Thymus (tissue), 11 donors: ENCODE results near the gene CRYGA. TPM values are rescaled to one million over a fixed set of nuclear protein-coding genes. Genes with fewer than 3 reads are reported as not detected.
A peak's percentile ranks its signal among the peaks of the same experiment; 100 is the strongest.

ENCODE experiments used
- DNase-seq, 9 donors: peaks; one replicate each; pipeline ENCODE4 v3.0.0-alpha.2; 2013; ENCODE audit warnings: low spot score in 9 of 9, low read depth in 6 of 9, missing footprints in 1 of 9
- H3K27ac ChIP-seq, 2 donors: one replicate each; pipeline ENCODE4 v1.5.1; 2013; ENCODE audit warnings: control low read depth in 1 of 2, low read depth in 1 of 2, low read length in 1 of 2, mild to moderate bottlenecking in 1 of 2, moderate library complexity in 1 of 2
- H3K27me3 ChIP-seq, 2 donors: one replicate each; pipeline ENCODE4 v1.5.1; 2013; ENCODE audit warnings: low read length in 1 of 2; ENCODE audit not compliant: control insufficient read depth in 2 of 2, insufficient read depth in 1 of 2
- H3K36me3 ChIP-seq, 2 donors: one replicate each; pipeline ENCODE4 v1.5.1; 2013; ENCODE audit warnings: low read length in 1 of 2, mild to moderate bottlenecking in 1 of 2, moderate library complexity in 1 of 2; ENCODE audit not compliant: control insufficient read depth in 2 of 2, insufficient read depth in 2 of 2
- H3K4me1 ChIP-seq, 2 donors: one replicate each; pipeline ENCODE4 v1.5.1; 2013; ENCODE audit warnings: low read length in 2 of 2; ENCODE audit not compliant: control insufficient read depth in 2 of 2, insufficient read depth in 2 of 2
- H3K4me3 ChIP-seq, 2 donors: one replicate each; pipeline ENCODE4 v1.5.1; 2013; ENCODE audit warnings: low read length in 2 of 2, control low read depth in 1 of 2, mild to moderate bottlenecking in 1 of 2
- H3K9me3 ChIP-seq, 2 donors: one replicate each; pipeline ENCODE4 v1.5.1; 2013; ENCODE audit warnings: low read length in 1 of 2, mild to moderate bottlenecking in 1 of 2; ENCODE audit not compliant: control insufficient read depth in 2 of 2, insufficient read depth in 1 of 2
- WGBS: extraction: QIAGEN DNeasy Blood & Tissue Kit; methylation state at CpG from one replicate; pipeline ENCODE4 v1.1.7; 2013; 5-methylcytosine and 5-hydroxymethylcytosine counted together
- polyA plus RNA-seq: library from polyadenylated mRNA; stranded (reverse); fragments of 200-250 nt; gene quantifications from one replicate; pipeline ENCODE4 v1.2.3, GENCODE V29; 2013
- total RNA-seq: library from RNA; stranded (reverse); fragments of 120-200 nt; gene quantifications from one replicate; pipeline ENCODE4 v1.2.4, GENCODE V29; 2013
- donor health status: healthy.

Gene CRYGA
- total and polyA plus RNA-seq, 2 donors, result 0.09 to 0.11 TPM

DNA sequence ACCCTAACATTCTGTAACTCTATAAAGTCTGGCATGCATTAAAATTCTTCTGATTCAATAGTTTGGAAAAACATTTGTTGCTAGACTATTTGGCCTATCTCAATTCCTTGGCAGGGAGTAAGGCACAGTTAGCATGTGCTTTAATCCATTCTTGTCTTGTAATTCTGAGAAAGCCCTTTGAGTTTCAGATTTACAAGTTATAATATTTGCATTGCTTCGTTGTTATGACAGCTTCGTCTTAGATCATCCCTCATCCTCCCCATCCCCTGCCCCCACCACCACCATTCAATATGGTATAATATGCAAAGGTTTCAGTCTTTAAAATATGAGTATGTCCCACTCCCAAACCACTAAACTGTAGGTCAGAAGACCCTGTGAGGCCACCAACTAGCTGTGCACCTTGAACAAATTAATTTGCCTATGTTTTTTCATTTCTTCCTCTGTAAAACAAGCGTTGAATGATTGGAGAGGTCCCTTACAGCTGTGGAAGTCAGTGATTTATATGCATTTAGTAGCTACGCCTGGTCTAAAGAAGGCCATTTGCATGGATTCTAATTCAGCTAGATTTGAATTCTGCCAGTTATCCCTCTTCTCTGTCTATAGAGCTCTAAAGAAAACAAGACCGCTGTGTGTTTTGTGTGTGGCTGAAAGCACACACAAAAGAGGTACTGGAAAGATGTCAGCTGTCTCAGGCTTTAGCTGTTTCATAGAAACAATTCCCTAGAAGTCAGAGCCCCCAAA, 25.9 kb upstream of the CRYGA start:
- H3K36me3 ChIP-seq, result no peaks in the 10 kb centered on the region
- DNase-seq, result no peak
- no peaks in the 10 kb centered on the region for H3K9me3 ChIP-seq
- H3K27me3 ChIP-seq, result no peaks in the 10 kb centered on the region
- no peaks in the 10 kb centered on the region for H3K4me1 ChIP-seq
- H3K4me3 ChIP-seq, result no peak overlapping the region
- 96% methylated on average over 5 of the region's 5 CpGs for WGBS
- no peak overlapping the region for H3K27ac ChIP-seq

- Histone ChIP-seq H3K4me3 (no peak overlapping the region), H3K9me3 (no peaks in the 10 kb centered on the region), H3K27me3 (peaks cover 0 to 3% of the 10 kb centered on the region in 2 donors), H3K4me1 (no peaks in the 10 kb centered on the region), H3K36me3 (no peaks in the 10 kb centered on the region), H3K27ac (no peak overlapping the region)
- 79% methylated on average over 2 of the region's 2 CpGs for WGBS
- DNase-seq, result no peak
Observed at GRCh38 chr2:208186893-208187292, 23.5 kb upstream of the CRYGA start.

- Histone ChIP-seq H3K27ac (no peak overlapping the region), H3K9me3 (no peaks in the 10 kb centered on the region), H3K36me3 (no peaks in the 10 kb centered on the region), H3K4me3 (no peak overlapping the region), H3K4me1 (no peaks in the 10 kb centered on the region), H3K27me3 (peaks cover 0 to 3% of the 10 kb centered on the region in 2 donors)
- DNase-seq, result no peak
- 59% methylated on average over 5 of the region's 5 CpGs for WGBS
Observed at GRCh38 chr2:208186465-208186864, 23.1 kb upstream of the CRYGA start.

DNA sequence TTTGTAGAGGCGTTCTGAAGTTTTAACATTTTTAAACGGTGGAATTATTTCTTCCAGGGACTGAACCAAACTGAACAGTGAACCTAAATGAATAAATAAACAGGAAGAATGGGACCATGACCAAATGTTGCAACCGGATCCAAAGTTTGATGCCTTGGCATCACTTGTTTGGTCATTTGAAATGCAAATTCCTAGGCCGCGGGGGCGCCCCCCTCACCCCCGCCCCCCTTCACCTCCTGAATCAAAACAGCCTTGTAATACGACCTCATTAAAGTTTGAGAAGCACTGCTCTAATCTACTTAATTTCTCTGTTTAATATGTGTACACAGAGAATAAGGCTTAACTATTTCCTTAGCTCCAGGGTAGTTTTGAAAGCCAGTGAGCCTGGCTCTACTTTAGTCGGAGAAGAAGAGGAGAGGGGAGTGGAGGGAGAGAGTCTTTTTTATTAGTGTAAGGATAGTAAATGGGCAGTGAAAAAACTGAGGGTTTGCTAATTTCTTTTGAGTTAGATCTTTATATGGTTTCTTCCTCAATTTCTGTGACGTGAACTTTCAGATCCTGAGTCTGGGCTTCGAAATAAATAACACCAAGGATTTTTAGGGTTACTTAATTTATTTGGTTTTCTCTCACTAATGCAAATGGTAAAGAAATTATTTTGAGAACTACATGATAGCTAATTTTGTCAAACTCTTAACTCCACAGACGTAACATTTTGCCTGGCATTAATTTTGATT, 20.8 kb upstream of the CRYGA start:
- Histone ChIP-seq H3K4me3 (no peak overlapping the region), H3K27ac (no peak overlapping the region), H3K27me3 (peaks cover 0 to 3% of the 10 kb centered on the region in 2 donors), H3K9me3 (no peaks in the 10 kb centered on the region), H3K36me3 (no peaks in the 10 kb centered on the region), H3K4me1 (no peaks in the 10 kb centered on the region)
- DNase-seq, result no peak
- 69% methylated on average over 12 of the region's 12 CpGs for WGBS

DNA sequence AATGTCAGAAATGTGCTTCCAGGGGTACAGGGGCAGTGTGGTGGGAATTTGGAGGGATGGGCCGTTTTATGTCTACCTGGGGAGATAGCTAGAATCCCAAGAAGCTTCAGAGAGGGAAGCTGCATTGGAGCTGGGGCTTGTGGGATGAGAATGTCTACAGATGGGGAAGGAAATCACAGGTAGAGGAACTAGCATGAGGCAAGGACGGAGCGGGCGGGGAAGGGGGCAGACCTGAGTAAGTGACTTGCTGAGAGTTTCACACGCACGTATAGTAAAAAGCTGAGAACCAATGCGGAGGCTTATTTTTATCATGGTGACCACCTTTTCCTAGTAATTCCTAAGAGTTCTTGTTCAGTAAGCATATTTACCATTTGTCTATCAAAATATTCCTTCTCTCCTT, 20.1 kb upstream of the CRYGA start:
- no peak overlapping the region for H3K4me3 ChIP-seq
- H3K27ac ChIP-seq, result no peak overlapping the region
- peaks cover 0 to 3% of the 10 kb centered on the region in 2 donors for H3K27me3 ChIP-seq
- WGBS, result 53% methylated on average over 7 of the region's 7 CpGs
- no peaks in the 10 kb centered on the region for H3K36me3 ChIP-seq
- H3K9me3 ChIP-seq, result no peaks in the 10 kb centered on the region
- no peaks in the 10 kb centered on the region for H3K4me1 ChIP-seq
- DNase-seq, result no peak

DNA sequence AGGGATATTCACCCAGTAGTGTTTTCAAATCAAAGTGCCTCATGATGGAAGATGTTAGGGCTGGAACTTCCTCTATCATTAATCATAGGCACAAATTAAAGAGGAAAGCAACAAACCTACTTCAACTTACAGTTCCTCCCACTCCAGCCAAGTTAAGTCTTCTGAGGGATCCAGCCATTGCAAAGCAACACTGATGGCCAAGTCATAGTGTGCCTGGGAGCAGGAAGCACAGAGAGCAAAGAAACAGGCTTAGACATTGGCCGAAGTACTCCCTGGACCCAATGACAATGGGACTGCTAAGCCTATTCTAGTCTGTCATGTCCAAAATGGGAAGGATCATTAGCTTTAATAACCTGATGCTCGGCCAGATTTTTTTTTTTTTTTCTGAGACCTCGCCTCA, 19.4 kb upstream of the CRYGA start:
- H3K27me3 ChIP-seq, result peaks cover 0 to 3% of the 10 kb centered on the region in 2 donors
- no peak for DNase-seq
- no peak overlapping the region for H3K4me3 ChIP-seq
- no peaks in the 10 kb centered on the region for H3K36me3 ChIP-seq
- H3K27ac ChIP-seq, result no peak overlapping the region
- WGBS, result 92% methylated on average over 3 of the region's 3 CpGs
- no peaks in the 10 kb centered on the region for H3K4me1 ChIP-seq
- H3K9me3 ChIP-seq, result no peaks in the 10 kb centered on the region

- H3K9me3 ChIP-seq, result no peaks in the 10 kb centered on the region
- no peak overlapping the region for H3K4me3 ChIP-seq
- H3K27me3 ChIP-seq, result peaks cover 0 to 2% of the 10 kb centered on the region in 2 donors
- DNase-seq, result no peak
- 76% methylated on average over 4 of the region's 4 CpGs for WGBS
- H3K27ac ChIP-seq, result no peak overlapping the region
- H3K36me3 ChIP-seq, result no peaks in the 10 kb centered on the region
- peaks cover 0 to 4% of the 10 kb centered on the region in 2 donors for H3K4me1 ChIP-seq
Observed at GRCh38 chr2:208179028-208179609, 15.7 kb upstream of the CRYGA start.

GRCh38 chr2:208175840-208176153, 12.4 kb upstream of the CRYGA start:
- H3K36me3 ChIP-seq, result no peaks in the 10 kb centered on the region
- no peak overlapping the region for H3K4me3 ChIP-seq
- no peak for DNase-seq
- WGBS, result 94% methylated on average over 6 of the region's 6 CpGs
- H3K27ac ChIP-seq, result no peak overlapping the region
- no peaks in the 10 kb centered on the region for H3K27me3 ChIP-seq
- H3K4me1 ChIP-seq, result peaks cover 0 to 4% of the 10 kb centered on the region in 2 donors
- no peaks in the 10 kb centered on the region for H3K9me3 ChIP-seq

- no peak overlapping the region for H3K4me3 ChIP-seq
- no peaks in the 10 kb centered on the region for H3K27me3 ChIP-seq
- no peaks in the 10 kb centered on the region for H3K9me3 ChIP-seq
- WGBS, result 55% methylated on average over 21 of the region's 21 CpGs
- no peak overlapping the region for H3K27ac ChIP-seq
- H3K4me1 ChIP-seq, result peaks cover 0 to 4% of the 10 kb centered on the region in 2 donors
- no peaks in the 10 kb centered on the region for H3K36me3 ChIP-seq
- DNase-seq, result peak; percentile 19 to 77 (median 54)
Observed at GRCh38 chr2:208175069-208175839, 11.9 kb upstream of the CRYGA start.
